Measurements from ENCODE around the gene SLC2A9.
A peak's percentile ranks its signal among the peaks of the same experiment; 100 is the strongest.

Gene SLC2A9

GRCh38 chr4:10018818-10019461, 2.4 kb downstream of the SLC2A9 start:
- DNase-seq, result peak; percentile 91

- DNase-seq, result no peak
Observed at GRCh38 chr4:10017037-10017893, 4.0 kb downstream of the SLC2A9 start.

GRCh38 chr4:10016169-10016568, 5.1 kb downstream of the SLC2A9 start:
- DNase-seq, result no peak

GRCh38 chr4:10015140-10015753, 6.0 kb downstream of the SLC2A9 start:
- peak; percentile 60 for DNase-seq

GRCh38 chr4:10013722-10014121, 7.6 kb downstream of the SLC2A9 start:
- peak; percentile 50 for DNase-seq

- DNase-seq, result peak; percentile 18
Observed at GRCh38 chr4:10011885-10012284, 9.4 kb downstream of the SLC2A9 start.

- DNase-seq, result no peak
Observed at GRCh38 chr4:10011277-10011676, 10.0 kb downstream of the SLC2A9 start.

GRCh38 chr4:10009861-10010500, 11.3 kb downstream of the SLC2A9 start:
- no peak for DNase-seq

- peak; percentile 59 for DNase-seq
Observed at GRCh38 chr4:10008609-10009005, 12.7 kb downstream of the SLC2A9 start.

- peak; percentile 77 for DNase-seq
Observed at GRCh38 chr4:10007793-10008608, 13.3 kb downstream of the SLC2A9 start.

GRCh38 chr4:10007436-10007740, 13.9 kb downstream of the SLC2A9 start:
- no peak for DNase-seq

GRCh38 chr4:10006601-10007435, 14.5 kb downstream of the SLC2A9 start:
- peak; percentile 73 for DNase-seq

GRCh38 chr4:10006231-10006600, 15.1 kb downstream of the SLC2A9 start:
- DNase-seq, result peak; percentile 84

GRCh38 chr4:10005632-10006031, 15.7 kb downstream of the SLC2A9 start:
- DNase-seq, result no peak

- no peak for DNase-seq
Observed at GRCh38 chr4:10003666-10004065, 17.6 kb downstream of the SLC2A9 start.

- DNase-seq, result no peak
Observed at GRCh38 chr4:10002278-10002677, 19.0 kb downstream of the SLC2A9 start.

- DNase-seq, result no peak
Observed at GRCh38 chr4:10001757-10002156, 19.5 kb downstream of the SLC2A9 start.

GRCh38 chr4:9999956-10000561, 21.2 kb downstream of the SLC2A9 start:
- DNase-seq, result no peak

- DNase-seq, result no peak
Observed at GRCh38 chr4:9997886-9998285, 23.4 kb downstream of the SLC2A9 start.

- DNase-seq, result peak; percentile 14
Observed at GRCh38 chr4:9996319-9997110, 24.8 kb downstream of the SLC2A9 start.
